ENCODE results near the gene ADAMTSL3. TPM values are rescaled to one million over a fixed set of nuclear protein-coding genes. Genes with fewer than 3 reads are reported as not detected.

The ADAMTSL3 gene
- total RNA-seq, 2 donors from 2014 or later: not detected

- ATAC-seq (no peak), DNase-seq (ENCODE audit: low spot score) (no peak)
- Mint-ChIP-seq H3K4me1 (ENCODE audit: low read depth in 2 of 2) (no peaks in the 10 kb centered on the region), H3K27me3 (peaks cover 2 to 8% of the 10 kb centered on the region in 2 donors), H3K27ac (no peak overlapping the region), H3K4me3 (no peak overlapping the region), H3K36me3 (no peaks in the 10 kb centered on the region), H3K9me3 (no peaks in the 10 kb centered on the region)
Observed at GRCh38 chr15:83850501-83851245, 196.8 kb downstream of the ADAMTSL3 start.

- DNase-seq (ENCODE audit: low spot score) (no peak), ATAC-seq (no peak)
- Mint-ChIP-seq H3K4me3 (no peak overlapping the region), H3K27me3 (peaks cover 2 to 14% of the 10 kb centered on the region in 2 donors), H3K27ac (no peak overlapping the region), H3K4me1 (ENCODE audit: low read depth in 2 of 2) (no peaks in the 10 kb centered on the region), H3K9me3 (no peaks in the 10 kb centered on the region), H3K36me3 (no peaks in the 10 kb centered on the region)
Observed at GRCh38 chr15:83853232-83853631, 199.3 kb downstream of the ADAMTSL3 start.

GRCh38 chr15:83854321-83854720, 200.4 kb downstream of the ADAMTSL3 start:
- H3K27ac Mint-ChIP-seq: no peak overlapping the region
- H3K36me3 Mint-ChIP-seq: no peaks in the 10 kb centered on the region
- H3K4me1 Mint-ChIP-seq (ENCODE audit: low read depth in 2 of 2): no peaks in the 10 kb centered on the region
- no peaks in the 10 kb centered on the region for H3K9me3 Mint-ChIP-seq
- DNase-seq (ENCODE audit: low spot score): no peak
- H3K27me3 Mint-ChIP-seq: peaks cover 2 to 14% of the 10 kb centered on the region in 2 donors
- no peak for ATAC-seq
- H3K4me3 Mint-ChIP-seq: no peak overlapping the region

GRCh38 chr15:83854950-83855707, 201.2 kb downstream of the ADAMTSL3 start:
- ATAC-seq: no peak
- no peak for DNase-seq (ENCODE audit: low spot score)
- Mint-ChIP-seq H3K4me1 (ENCODE audit: low read depth in 2 of 2) (no peaks in the 10 kb centered on the region), H3K9me3 (no peaks in the 10 kb centered on the region), H3K27me3 (peaks cover 2 to 14% of the 10 kb centered on the region in 2 donors), H3K4me3 (no peak overlapping the region), H3K27ac (no peak overlapping the region), H3K36me3 (no peaks in the 10 kb centered on the region)

GRCh38 chr15:83855956-83856355, 202.0 kb downstream of the ADAMTSL3 start:
- H3K4me3 Mint-ChIP-seq: no peak overlapping the region
- H3K9me3 Mint-ChIP-seq: no peaks in the 10 kb centered on the region
- DNase-seq (ENCODE audit: low spot score) (no peak), ATAC-seq (no peak)
- H3K27ac Mint-ChIP-seq: no peak overlapping the region
- peaks cover 2 to 14% of the 10 kb centered on the region in 2 donors for H3K27me3 Mint-ChIP-seq
- H3K4me1 Mint-ChIP-seq (ENCODE audit: low read depth in 2 of 2): no peaks in the 10 kb centered on the region
- H3K36me3 Mint-ChIP-seq: no peaks in the 10 kb centered on the region

GRCh38 chr15:83858820-83859505, 205.0 kb downstream of the ADAMTSL3 start:
- peaks cover 2 to 10% of the 10 kb centered on the region in 2 donors for H3K27me3 Mint-ChIP-seq
- no peaks in the 10 kb centered on the region for H3K4me1 Mint-ChIP-seq (ENCODE audit: low read depth in 2 of 2)
- DNase-seq (ENCODE audit: low spot score) (no peak), ATAC-seq (no peak)
- peaks cover 5% of the 10 kb centered on the region for H3K36me3 Mint-ChIP-seq
- H3K27ac Mint-ChIP-seq: no peak overlapping the region
- no peak overlapping the region for H3K4me3 Mint-ChIP-seq
- peaks cover 2% of the 10 kb centered on the region for H3K9me3 Mint-ChIP-seq

- Mint-ChIP-seq H3K27ac (no peak overlapping the region), H3K36me3 (peaks cover 4% of the 10 kb centered on the region), H3K4me3 (no peak overlapping the region), H3K9me3 (peaks cover 2% of the 10 kb centered on the region), H3K4me1 (ENCODE audit: low read depth in 2 of 2) (no peaks in the 10 kb centered on the region), H3K27me3 (no peaks in the 10 kb centered on the region)
- no peak for ATAC-seq
- no peak for DNase-seq (ENCODE audit: low spot score)
Observed at GRCh38 chr15:83866692-83867091, 212.8 kb downstream of the ADAMTSL3 start.

GRCh38 chr15:83869341-83869740, 215.4 kb downstream of the ADAMTSL3 start:
- Mint-ChIP-seq H3K9me3 (no peaks in the 10 kb centered on the region), H3K4me3 (no peak overlapping the region), H3K27ac (no peak overlapping the region), H3K27me3 (no peaks in the 10 kb centered on the region), H3K4me1 (ENCODE audit: low read depth in 2 of 2) (no peaks in the 10 kb centered on the region), H3K36me3 (no peaks in the 10 kb centered on the region)
- ATAC-seq: no peak
- DNase-seq (ENCODE audit: low spot score): no peak

GRCh38 chr15:83871808-83872559, 218.1 kb downstream of the ADAMTSL3 start:
- Mint-ChIP-seq H3K4me1 (ENCODE audit: low read depth in 2 of 2) (no peaks in the 10 kb centered on the region), H3K27me3 (no peaks in the 10 kb centered on the region), H3K36me3 (no peaks in the 10 kb centered on the region), H3K27ac (no peak overlapping the region), H3K9me3 (no peaks in the 10 kb centered on the region), H3K4me3 (no peak overlapping the region)
- DNase-seq (ENCODE audit: low spot score) (no peak), ATAC-seq (no peak)

GRCh38 chr15:83873966-83874365, 220.0 kb downstream of the ADAMTSL3 start:
- no peak for DNase-seq (ENCODE audit: low spot score)
- ATAC-seq: no peak
- H3K36me3 Mint-ChIP-seq: no peaks in the 10 kb centered on the region
- H3K4me1 Mint-ChIP-seq (ENCODE audit: low read depth in 2 of 2): no peaks in the 10 kb centered on the region
- H3K27me3 Mint-ChIP-seq: peaks cover 0 to 3% of the 10 kb centered on the region in 2 donors
- no peak overlapping the region for H3K4me3 Mint-ChIP-seq
- H3K9me3 Mint-ChIP-seq: no peaks in the 10 kb centered on the region
- no peak overlapping the region for H3K27ac Mint-ChIP-seq

GRCh38 chr15:83880529-83880928, 226.6 kb downstream of the ADAMTSL3 start:
- ATAC-seq (no peak), DNase-seq (ENCODE audit: low spot score) (no peak)
- no peak overlapping the region for H3K27ac Mint-ChIP-seq
- no peaks in the 10 kb centered on the region for H3K36me3 Mint-ChIP-seq
- H3K4me3 Mint-ChIP-seq: no peak overlapping the region
- H3K9me3 Mint-ChIP-seq: no peaks in the 10 kb centered on the region
- H3K27me3 Mint-ChIP-seq: peaks cover 0 to 4% of the 10 kb centered on the region in 2 donors
- no peaks in the 10 kb centered on the region for H3K4me1 Mint-ChIP-seq (ENCODE audit: low read depth in 2 of 2)

GRCh38 chr15:83881156-83881555, 227.2 kb downstream of the ADAMTSL3 start:
- Mint-ChIP-seq H3K27ac (no peak overlapping the region), H3K4me1 (ENCODE audit: low read depth in 2 of 2) (no peaks in the 10 kb centered on the region), H3K36me3 (no peaks in the 10 kb centered on the region), H3K4me3 (no peak overlapping the region), H3K27me3 (peaks cover 0 to 4% of the 10 kb centered on the region in 2 donors), H3K9me3 (no peaks in the 10 kb centered on the region)
- ATAC-seq: no peak
- DNase-seq (ENCODE audit: low spot score): no peak

GRCh38 chr15:83886321-83886720, 232.4 kb downstream of the ADAMTSL3 start:
- Mint-ChIP-seq H3K4me1 (ENCODE audit: low read depth in 2 of 2) (peaks cover 0 to 12% of the 10 kb centered on the region in 2 donors), H3K36me3 (no peaks in the 10 kb centered on the region)
- DNase-seq (ENCODE audit: low spot score): no peak

More at GRCh38 chr15:83886321-83886720, 232.4 kb downstream of the ADAMTSL3 start:
- Mint-ChIP-seq H3K9me3 (no peaks in the 10 kb centered on the region), H3K4me3 (no peak overlapping the region), H3K27me3 (peaks cover 2 to 5% of the 10 kb centered on the region in 2 donors), H3K27ac (no peak overlapping the region)
- no peak for ATAC-seq
